GM18867 (cell line): ENCODE results near the gene SP8.

Source experiments
- ATAC-seq: cut with Tn5 transposase; IDR thresholded peaks from one replicate; pipeline ENCODE4 v1.9.1; 2021; ENCODE audit warnings: mild to moderate bottlenecking, moderate library complexity; ENCODE audit not compliant: unreplicated experiment

SP8 gene

GRCh38 chr7:20795361-20795760 is 8.7 kb upstream of the SP8 start:
- ATAC-seq, result no peak

DNA sequence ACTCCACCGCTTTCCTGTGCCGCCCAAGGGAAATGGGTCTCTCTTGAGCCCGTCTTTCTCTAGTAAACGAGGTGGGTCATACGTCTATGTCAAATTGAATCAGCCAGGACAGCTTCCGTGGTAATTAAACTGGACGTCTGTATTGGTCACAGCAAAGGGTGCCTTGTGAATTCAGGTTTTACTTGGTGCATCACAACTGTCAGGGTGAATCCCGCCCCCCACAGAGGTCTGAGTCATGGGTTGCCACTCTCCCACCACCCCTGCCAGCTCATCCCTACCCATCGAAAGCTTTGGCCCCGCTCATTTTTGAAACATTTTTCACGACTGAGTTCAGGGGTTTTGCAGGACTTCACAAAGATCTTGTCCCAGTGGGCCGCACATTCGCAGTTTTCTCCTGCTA is 8.0 kb upstream of the SP8 start:
- no peak for ATAC-seq

GRCh38 chr7:20793694-20794394 is 7.2 kb upstream of the SP8 start:
- no peak for ATAC-seq

DNA sequence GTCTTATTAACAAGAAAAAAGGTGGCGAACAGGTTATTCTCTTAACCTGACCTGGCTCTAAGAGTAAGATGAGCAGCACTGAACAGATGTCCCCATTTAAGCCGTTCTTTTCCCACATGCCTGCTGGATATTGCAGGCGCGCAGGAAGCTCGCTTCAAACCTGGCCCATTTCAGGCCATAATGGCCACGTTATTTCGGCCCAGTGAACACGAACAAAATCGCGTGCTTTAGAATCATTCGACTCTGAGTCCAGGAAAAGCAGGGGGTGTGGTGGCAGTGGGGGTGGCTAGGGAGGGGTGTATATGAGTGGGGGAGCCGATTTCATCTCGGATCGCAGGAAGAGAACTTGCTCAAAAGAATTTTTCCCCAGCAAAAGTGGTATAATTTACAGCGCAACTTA is 6.6 kb upstream of the SP8 start:
- no peak for ATAC-seq

DNA sequence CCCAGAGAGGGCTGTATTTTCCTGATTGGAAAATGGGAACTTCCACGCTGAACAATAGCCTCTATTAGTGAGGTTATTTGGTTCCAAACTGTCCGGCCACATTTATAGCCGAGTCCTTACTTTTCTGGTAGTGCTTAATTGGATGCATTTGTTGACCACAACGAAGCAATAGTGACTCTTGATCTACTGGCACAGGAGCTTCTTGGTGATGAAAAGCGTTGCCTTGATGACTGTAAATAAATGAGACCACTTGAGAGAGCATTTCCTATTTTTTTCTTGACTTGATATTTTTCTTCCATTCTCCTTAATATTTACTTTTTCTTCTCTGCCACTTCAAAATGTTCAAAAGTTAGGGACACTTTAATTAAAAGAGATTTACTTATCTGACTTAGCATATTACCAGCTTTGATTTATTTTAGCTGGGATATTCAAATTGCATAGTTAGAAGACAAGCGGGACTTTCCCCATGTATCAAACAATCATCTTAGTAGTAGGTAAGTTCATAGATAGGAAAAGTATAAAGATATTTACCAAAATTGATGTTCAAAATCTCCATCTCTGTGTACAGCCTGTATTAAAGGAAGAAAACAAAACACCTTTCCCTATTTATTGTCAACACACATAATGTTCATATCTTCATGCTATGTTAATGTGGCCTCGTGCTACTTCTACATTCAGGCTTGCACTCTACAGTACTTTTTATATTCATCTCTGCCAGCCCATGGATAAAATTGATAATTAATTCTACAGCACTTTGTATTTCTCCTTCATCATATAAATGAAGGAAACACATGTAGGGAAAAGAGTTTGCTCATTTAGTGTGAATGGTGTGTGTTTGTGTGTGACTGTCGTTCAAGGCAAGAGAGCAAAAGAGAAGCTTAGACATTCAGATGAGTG is 5.1 kb upstream of the SP8 start:
- ATAC-seq, result no peak

DNA sequence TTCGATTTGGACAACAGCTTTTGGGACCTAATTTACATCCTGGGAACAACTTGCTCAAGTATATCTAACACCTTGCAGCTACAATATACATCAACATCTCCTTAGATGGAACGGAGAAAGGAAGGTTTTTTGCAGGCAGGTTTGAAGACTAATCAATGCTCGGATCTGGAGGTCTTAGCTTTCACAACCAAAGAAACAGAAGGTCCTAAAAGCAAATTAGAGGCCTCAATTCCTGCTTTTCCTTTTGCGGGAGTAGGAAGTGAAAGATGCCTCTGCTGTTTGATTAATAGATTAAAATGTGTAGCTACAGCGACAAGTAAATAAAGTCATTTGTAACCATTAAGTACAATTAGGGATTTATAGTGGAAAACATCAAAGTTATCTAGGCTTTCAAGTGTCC is 3.7 kb upstream of the SP8 start:
- ATAC-seq, result no peak

DNA sequence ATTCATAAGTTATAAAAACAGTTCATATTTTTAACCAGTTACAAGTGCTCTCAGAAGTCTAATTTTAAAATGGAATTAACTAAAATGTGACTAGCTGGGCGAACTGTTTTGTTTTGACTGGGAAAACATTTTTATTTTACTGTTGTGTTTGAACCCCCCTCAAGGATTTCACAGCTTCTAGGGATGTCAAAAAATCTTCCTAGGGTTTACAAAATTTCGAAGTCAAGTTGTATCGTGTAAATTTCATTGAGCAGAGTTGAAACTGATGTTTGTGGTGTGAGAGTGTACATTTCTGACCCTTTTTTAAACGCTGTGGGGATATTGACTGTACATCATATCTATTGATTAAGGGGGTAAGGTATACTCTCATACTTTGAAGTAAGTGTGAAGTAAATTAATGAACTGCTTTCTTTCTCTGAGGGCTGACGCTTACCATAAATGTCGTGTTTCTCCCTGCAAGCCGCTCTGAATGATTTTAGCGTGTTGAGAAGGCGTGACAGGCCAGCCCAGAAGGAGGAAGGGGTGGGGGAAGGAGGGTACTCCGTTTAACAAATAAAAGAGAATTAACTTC is 1.8 kb upstream of the SP8 start:
- no peak for ATAC-seq

- no peak for ATAC-seq
These were observed 1.2 kb upstream of the SP8 start for GRCh38 chr7:20787660-20788419.

DNA sequence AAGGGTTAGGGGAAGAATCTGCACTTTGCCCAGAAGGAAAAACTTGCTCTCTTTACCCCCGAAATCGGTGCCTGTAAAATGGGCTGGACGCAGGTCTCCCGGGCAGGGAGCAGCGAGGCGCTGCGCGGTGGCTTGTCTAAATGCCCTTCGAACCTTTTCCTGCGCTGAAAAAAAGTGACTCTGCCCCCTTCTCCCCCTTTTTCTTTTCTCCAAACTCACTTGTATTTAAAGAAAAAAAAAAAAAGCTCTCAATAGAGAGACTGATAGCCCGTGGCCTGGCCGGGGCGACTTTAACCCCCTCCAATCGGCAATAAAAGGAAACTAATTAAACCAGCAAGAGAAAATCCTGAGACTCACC is 286 bp downstream of the SP8 start:
- no peak for ATAC-seq

DNA sequence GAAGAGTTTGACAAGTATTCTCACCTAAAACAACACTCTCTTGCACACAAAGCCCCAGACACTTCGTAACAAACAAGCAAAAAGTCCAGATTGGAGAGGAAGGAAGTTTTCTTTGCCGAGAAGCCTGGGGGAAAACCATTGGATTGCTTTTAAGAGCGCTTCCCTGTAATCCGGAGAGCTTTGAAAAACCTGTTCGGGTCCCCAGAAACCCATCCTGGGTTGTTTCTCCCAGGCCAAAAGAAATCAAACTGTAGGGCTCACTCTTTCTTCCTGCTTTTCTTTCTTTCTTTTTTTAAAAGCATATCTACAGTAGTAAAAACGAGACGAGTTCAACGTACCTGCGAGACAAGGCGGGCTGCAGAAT is 655 bp downstream of the SP8 start:
- ATAC-seq, result no peak

GRCh38 chr7:20785157-20786048 is 1.3 kb downstream of the SP8 start:
- no peak for ATAC-seq

DNA sequence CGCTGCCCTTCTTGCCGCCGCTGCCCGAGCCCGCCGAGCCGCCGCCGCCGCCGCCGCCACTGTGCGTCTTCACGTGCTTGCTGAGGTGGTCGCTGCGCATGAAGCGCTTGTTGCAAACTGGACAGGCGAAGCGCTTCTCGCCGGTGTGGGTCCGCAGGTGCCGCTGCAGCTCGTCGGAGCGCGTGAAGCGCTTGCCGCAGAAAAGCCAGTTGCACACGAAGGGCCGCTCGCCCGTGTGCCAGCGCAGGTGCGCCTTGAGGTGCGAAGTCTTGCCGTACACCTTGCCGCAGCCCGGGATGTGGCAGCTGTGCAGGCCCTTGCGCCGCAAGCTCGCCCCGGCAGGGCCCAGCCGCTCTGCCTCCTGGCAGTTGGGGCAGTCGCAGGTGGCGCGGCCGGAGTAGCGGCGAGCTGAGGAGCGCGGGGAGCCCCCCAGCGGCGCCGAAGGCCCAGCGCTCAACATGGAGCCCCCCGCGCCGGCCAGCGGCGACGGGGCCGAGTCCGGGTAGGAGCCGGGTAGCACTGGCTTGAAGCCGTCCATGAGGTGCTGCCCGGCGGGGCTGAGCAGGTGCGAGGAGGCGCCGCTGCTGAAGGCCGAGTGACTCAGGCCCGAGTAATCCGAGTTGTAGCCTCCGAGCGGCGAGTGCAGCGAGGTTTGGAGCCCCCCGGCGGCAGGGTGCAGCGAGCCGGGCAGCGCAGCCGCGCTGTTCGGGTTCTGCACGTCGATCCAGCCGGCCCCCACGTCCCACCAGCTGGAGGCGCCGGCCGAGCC is 2.1 kb downstream of the SP8 start:
- ATAC-seq, result no peak

DNA sequence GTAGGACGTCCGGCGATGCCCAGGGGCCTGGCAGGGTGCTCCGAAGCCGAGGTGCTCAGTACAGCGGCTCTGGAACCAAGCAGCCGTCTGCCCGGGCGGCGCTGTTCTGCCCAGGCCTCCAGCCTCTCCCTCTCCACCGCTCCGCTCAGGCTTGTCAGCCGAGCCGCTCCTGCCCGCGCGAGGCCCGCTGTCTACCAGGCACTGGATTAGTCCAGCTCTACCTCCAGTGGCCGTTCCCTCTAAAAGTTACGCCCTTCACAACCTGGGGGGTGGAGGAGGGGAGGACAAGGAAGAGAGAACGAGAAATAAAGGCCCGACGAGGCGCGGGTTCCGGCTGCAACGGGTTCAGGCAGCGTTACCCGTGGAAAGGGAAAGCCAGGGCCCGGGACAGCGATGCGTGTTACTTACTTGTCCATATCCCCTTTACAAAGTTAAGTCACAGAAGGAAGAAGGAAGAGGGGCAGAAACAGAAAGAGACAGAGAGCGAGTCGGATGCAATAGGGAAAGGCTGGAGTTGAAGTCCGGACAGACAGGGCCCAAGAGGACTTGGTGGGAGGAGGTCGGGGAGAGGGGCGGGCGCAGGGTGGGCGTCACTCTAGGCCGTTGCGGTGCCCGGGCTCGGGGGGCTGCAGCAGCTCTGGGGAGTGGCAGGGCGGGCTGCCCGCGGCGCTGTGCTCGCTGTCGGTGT is 2.8 kb downstream of the SP8 start:
- ATAC-seq, result no peak

DNA sequence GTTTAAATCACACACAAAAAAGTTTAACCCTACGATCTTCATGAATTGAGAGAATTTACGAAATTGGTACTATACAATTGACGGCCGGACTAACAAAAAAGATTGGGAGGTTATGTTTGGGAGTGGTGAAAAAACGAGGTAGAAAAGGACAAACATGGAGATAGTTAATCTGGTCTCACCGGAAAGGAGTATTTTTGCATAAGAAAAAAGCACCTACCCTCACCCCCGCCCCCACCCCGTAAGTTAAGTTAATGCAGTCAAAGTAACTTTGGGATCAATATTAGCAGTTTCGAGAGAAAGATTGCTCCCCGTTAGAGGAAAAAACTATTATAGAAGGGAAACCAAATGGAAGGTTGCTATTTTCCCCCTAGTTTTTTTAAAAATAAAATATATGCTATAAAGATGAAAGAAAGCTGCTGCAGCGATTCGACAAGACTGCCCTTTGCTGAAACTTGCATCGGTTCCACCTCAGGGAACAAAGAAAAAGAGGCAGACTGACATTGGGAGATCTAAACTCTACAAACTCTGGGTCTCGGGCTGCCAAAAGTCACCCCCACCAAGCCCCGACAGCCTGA is 3.5 kb downstream of the SP8 start:
- ATAC-seq, result no peak

- ATAC-seq, result no peak
These were observed 7.6 kb downstream of the SP8 start for GRCh38 chr7:20779041-20779440.

GRCh38 chr7:20778063-20778721 is 8.5 kb downstream of the SP8 start:
- ATAC-seq, result no peak

GRCh38 chr7:20777377-20778062 is 9.2 kb downstream of the SP8 start:
- ATAC-seq, result no peak

GRCh38 chr7:20776942-20777341 is 9.7 kb downstream of the SP8 start:
- ATAC-seq, result no peak
